HG02981 (cell line): ENCODE results near the gene GRPEL2.

Experiments
- ATAC-seq: cut with Tn5 transposase; IDR thresholded peaks from one replicate; pipeline ENCODE4 v1.9.1; 2021; ENCODE audit warnings: mild to moderate bottlenecking, moderate library complexity; ENCODE audit not compliant: unreplicated experiment

The GRPEL2 gene

GRCh38 chr5:149345147-149345891, at the start of gene GRPEL2:
TSS of gene GRPEL2 (plus strand) at chr5:149345499. CDS start at chr5:149345540, 41 bp downstream.
- ATAC-seq = peak; percentile 92

- no peak for ATAC-seq
These were observed 47.8 kb upstream of the GRPEL2 start for GRCh38 chr5:149297340-149298025.

GRCh38 chr5:149298163-149298562, 47.1 kb upstream of the GRPEL2 start:
- no peak for ATAC-seq

GRCh38 chr5:149298842-149299404, 46.4 kb upstream of the GRPEL2 start:
- ATAC-seq = no peak

GRCh38 chr5:149299451-149300054, 45.7 kb upstream of the GRPEL2 start:
- ATAC-seq = no peak

GRCh38 chr5:149300441-149300840, 44.9 kb upstream of the GRPEL2 start:
- no peak for ATAC-seq

GRCh38 chr5:149301049-149301743, 44.1 kb upstream of the GRPEL2 start:
- ATAC-seq = no peak

GRCh38 chr5:149301744-149302380, 43.4 kb upstream of the GRPEL2 start:
- no peak for ATAC-seq

GRCh38 chr5:149302641-149303040, 42.7 kb upstream of the GRPEL2 start:
- no peak for ATAC-seq

- ATAC-seq = no peak
These were observed 42.1 kb upstream of the GRPEL2 start for GRCh38 chr5:149303210-149303609.

GRCh38 chr5:149304195-149305078, 40.9 kb upstream of the GRPEL2 start:
- ATAC-seq = no peak

- no peak for ATAC-seq
These were observed 35.9 kb upstream of the GRPEL2 start for GRCh38 chr5:149309354-149309753.

GRCh38 chr5:149310488-149310887, 34.8 kb upstream of the GRPEL2 start:
- no peak for ATAC-seq

- no peak for ATAC-seq
These were observed 34.2 kb upstream of the GRPEL2 start for GRCh38 chr5:149310947-149311658.

- ATAC-seq = no peak
These were observed 32.0 kb upstream of the GRPEL2 start for GRCh38 chr5:149313151-149313841.

- no peak for ATAC-seq
These were observed 30.7 kb upstream of the GRPEL2 start for GRCh38 chr5:149314571-149315111.

GRCh38 chr5:149315753-149316152, 29.5 kb upstream of the GRPEL2 start:
- no peak for ATAC-seq
